Measurements from ENCODE around the gene PLEKHH1. TPM values are rescaled to one million over a fixed set of nuclear protein-coding genes. Genes with fewer than 3 reads are reported as not detected.

Gene PLEKHH1
- 35.7 and 40.0 TPM in 2 replicates for total RNA-seq
- long read RNA-seq, partial matches to known transcripts, result 3 of 3 reads
- long read RNA-seq, other reads (novel, unspliced or antisense), result 0 of 3 reads

DNA sequence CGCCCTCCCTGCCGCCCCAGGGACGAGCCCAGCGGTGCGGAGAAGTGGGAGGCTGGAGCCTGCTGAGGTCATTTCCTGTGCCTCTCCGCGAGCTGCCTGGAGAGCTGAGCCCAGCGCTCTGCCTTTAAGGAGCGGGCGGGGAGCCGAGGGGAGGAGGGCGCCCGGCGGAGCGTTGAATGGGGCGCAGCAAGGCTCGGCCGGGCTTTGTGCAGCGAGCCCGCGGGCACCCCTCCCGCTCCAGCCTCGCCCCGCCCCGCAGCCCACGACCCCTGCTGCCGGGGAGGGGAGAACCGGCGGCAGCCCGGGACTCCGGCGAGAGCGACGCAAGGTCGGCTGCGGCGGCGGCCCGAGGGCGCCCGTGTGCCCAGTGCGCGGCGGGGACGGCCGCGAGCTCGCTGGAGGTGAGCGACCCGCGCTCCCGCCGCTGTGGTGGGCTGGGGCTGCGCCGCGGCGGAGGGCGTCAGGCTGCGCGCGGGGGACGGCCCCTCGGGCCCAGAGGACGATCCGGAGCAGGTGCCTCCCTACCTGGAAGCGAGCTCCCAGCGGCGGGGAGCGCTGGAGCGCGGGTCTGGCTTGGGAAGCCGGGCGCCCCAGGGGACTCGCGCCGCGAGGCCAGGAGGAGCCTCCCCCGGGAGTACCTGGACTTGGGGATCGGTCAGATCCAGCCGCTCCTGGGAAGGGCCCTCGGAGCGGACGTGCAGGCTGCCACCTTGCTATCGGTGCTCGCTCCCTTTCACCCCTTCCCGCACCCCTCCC is at the start of gene PLEKHH1:
TSS of gene PLEKHH1 (plus strand) at position 293 of the 756 bp plus-strand sequence. CDS start 8,578 bp downstream, outside the sequence.
- Mint-ChIP-seq H3K36me3 (ENCODE audit: low read depth) (no peaks in the 10 kb centered on the region), H3K9me3 (no peaks in the 10 kb centered on the region), H3K27me3 (ENCODE audit: low read depth) (peaks cover 3% of the 10 kb centered on the region), H3K4me1 (peaks cover 38% of the 10 kb centered on the region), H3K27ac (ENCODE audit: unreplicated experiment) (peak within 1 kb of the TSS; percentile 46), H3K4me3 (peak within 1 kb of the TSS; percentile 90)
- peak; percentile 65 for DNase-seq (ENCODE audit: low read depth, low spot score)
- TF ChIP-seq CTCF (conservative IDR thresholded peaks at IDR 0.05), result peak; percentile 47

DNA sequence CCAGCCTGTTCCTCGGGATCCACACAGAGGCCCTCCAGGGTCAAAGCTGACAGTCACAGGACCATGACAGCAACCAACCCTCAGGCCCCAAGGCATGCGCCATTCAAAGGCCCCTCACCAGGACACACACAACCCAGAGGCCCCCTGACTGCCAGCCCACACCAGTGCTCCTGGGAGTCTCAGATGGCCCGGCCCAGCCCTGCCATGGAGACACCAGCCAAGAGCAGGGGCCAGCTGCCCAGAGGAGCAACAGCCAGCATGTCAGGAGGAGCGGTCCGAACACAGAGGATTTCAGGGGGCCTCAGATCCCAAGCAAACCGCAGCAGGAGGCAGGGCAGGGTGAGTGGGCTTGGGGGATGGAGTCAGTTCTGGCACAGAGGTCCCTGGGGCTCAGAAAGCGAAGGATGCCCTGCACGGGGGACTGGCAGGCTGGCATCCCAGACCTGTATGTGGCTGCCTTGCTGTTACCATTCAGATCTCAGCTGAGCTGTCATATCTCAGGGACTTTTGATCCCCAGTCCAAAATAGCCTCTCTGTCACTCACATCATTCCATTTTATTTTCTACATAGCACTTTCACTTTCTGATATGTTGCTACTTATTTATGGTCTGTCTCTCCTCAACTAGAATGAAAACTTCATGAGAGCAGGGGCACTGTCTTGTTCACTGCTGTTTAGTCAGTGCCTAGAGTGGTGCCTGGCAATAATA is 49.4 kb upstream of the PLEKHH1 start:
- Mint-ChIP-seq H3K36me3 (ENCODE audit: low read depth) (no peaks in the 10 kb centered on the region), H3K9me3 (no peaks in the 10 kb centered on the region), H3K4me3 (no peak overlapping the region), H3K4me1 (no peaks in the 10 kb centered on the region), H3K27me3 (ENCODE audit: low read depth) (no peaks in the 10 kb centered on the region), H3K27ac (ENCODE audit: unreplicated experiment) (no peak overlapping the region)
- no peak for DNase-seq (ENCODE audit: low read depth, low spot score)
- TF ChIP-seq CTCF (conservative IDR thresholded peaks at IDR 0.05), result no peak

GRCh38 chr14:67485501-67486095 is 47.5 kb upstream of the PLEKHH1 start:
- DNase-seq (ENCODE audit: low read depth, low spot score), result no peak
- Mint-ChIP-seq H3K4me1 (no peaks in the 10 kb centered on the region), H3K27me3 (ENCODE audit: low read depth) (no peaks in the 10 kb centered on the region), H3K4me3 (no peak overlapping the region), H3K36me3 (ENCODE audit: low read depth) (no peaks in the 10 kb centered on the region), H3K27ac (ENCODE audit: unreplicated experiment) (no peak overlapping the region), H3K9me3 (no peaks in the 10 kb centered on the region)
- no peak for TF ChIP-seq CTCF (conservative IDR thresholded peaks at IDR 0.05)

GRCh38 chr14:67486890-67487289 is 46.2 kb upstream of the PLEKHH1 start:
- no peak for TF ChIP-seq CTCF (conservative IDR thresholded peaks at IDR 0.05)
- H3K9me3 Mint-ChIP-seq, result no peaks in the 10 kb centered on the region
- no peaks in the 10 kb centered on the region for H3K27me3 Mint-ChIP-seq (ENCODE audit: low read depth)
- H3K4me3 Mint-ChIP-seq, result no peak overlapping the region
- H3K4me1 Mint-ChIP-seq, result no peaks in the 10 kb centered on the region
- H3K36me3 Mint-ChIP-seq (ENCODE audit: low read depth), result no peaks in the 10 kb centered on the region
- no peak overlapping the region for H3K27ac Mint-ChIP-seq (ENCODE audit: unreplicated experiment)
- DNase-seq (ENCODE audit: low read depth, low spot score), result no peak

GRCh38 chr14:67487332-67487731 is 45.8 kb upstream of the PLEKHH1 start:
- H3K9me3 Mint-ChIP-seq, result no peaks in the 10 kb centered on the region
- H3K4me1 Mint-ChIP-seq, result no peaks in the 10 kb centered on the region
- H3K4me3 Mint-ChIP-seq, result no peak overlapping the region
- no peak overlapping the region for H3K27ac Mint-ChIP-seq (ENCODE audit: unreplicated experiment)
- no peak for DNase-seq (ENCODE audit: low read depth, low spot score)
- H3K36me3 Mint-ChIP-seq (ENCODE audit: low read depth), result no peaks in the 10 kb centered on the region
- no peaks in the 10 kb centered on the region for H3K27me3 Mint-ChIP-seq (ENCODE audit: low read depth)
- no peak for TF ChIP-seq CTCF (conservative IDR thresholded peaks at IDR 0.05)
